ENCODE data around the gene RAB6B.

Gene RAB6B

DNA sequence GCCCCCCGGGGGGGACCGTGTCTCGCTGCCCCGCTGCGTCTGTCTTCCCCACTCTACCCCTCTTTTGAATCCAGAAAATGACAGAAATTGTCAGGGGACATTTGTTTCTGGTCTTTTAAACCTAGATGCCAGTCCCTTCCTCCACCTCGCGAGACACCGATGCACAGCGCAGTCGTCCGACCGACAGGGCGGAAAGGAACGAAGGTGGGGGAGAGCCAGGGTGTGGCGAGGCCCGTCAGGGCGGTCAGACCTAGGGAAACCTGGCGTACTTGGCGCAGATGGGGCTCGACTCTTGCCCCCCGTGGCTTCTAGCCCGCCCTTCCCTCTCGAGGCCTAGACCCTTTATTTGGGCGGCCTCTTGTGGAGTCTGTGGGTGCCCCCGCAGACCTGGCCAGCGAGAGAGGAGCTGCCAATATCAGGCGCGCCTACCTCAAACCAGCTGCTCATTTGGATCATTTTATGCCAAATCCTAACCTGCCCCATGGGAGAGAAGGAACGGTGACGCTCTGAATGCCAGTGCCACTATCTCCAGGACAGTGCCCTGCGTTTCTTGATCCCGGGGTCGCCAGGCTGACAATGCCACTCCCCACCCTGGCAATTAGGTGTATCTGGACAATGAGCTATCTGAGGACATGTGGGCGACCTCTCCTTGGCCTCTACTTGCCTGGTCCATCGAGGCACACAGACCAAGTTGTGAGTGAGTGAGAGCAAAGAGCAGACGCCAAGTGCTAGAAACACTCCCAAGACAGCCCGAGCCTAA is 500 bp upstream of the RAB6B start:
- DNase-seq (ENCODE audit: low spot score) (no peak), FAIRE-seq (no peak)

DNA sequence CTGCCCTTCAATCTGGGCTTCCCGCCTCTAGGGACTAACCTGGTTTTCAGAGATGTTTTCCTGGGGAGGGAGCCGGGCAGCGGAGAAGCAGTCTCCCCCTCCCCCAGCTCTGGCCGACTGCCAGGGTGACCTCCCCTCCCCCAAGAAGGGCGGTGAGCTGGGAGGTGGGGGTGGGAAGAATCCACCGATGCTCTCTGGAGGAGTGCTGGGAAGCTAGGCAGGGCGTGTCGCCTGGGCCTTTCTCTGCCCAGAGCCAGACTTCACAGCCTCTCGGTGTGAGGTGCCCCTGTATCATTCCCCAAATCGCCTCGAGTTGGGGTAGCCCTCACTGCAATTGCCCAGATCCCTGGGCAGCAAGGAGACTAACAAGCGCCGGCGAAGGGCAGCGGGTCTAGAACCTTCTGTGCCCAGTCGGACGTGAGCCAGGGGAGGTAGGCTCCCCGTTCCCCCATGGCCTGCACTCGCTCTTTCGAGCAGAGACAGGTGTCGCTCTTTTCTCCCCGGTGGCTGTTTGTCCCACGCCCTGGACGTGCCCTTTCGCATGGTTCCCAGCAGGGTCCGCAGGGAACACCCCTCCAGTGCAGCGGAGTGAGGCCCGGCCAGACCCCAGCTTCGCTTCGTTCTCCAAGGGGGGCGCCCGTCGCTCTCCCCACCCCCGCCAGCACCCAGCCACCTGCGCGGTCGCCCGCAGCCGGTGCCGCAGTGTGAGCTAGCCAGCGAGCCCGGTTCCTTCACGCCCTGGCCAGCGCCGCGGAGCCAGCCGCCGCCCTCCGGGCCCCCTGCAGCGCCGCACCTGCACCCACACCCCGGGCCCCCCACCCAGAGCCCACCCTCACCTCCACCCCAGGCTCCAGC is 1.1 kb downstream of the RAB6B start:
- no peak for DNase-seq (ENCODE audit: low spot score)
- no peak for FAIRE-seq

DNA sequence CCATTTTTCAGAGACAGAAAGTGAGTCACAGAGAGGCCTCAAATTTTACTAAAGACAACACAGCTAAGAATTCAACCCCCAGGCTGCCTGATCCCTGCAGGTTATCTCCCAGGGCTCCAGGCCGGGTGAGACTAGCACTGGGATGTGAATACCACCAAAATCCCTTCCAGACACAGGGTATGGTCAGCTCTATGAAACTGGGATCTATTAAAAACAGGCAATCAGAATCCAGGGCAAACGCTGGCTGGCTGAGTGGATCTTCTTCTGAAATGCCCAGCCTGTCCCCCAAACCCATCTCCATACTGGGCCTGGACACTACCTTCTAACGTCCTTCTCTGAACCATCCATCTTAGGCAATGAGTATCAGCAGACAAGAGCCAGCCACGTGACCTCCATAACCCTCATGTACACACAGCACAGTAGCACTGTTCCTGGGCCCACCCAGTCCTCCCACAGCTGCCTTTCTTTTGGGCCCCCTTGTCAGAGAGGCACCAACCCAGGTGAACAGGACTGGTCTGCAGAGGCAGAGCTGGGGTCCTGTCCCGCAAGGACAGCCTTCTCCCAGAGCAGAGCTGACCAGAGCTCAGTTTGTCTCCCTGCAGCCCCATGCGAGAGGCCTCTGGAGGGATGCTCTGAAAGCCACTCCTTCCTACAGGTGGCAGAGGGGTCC is 1.9 kb downstream of the RAB6B start:
- DNase-seq (ENCODE audit: low spot score) (no peak), FAIRE-seq (no peak)

DNA sequence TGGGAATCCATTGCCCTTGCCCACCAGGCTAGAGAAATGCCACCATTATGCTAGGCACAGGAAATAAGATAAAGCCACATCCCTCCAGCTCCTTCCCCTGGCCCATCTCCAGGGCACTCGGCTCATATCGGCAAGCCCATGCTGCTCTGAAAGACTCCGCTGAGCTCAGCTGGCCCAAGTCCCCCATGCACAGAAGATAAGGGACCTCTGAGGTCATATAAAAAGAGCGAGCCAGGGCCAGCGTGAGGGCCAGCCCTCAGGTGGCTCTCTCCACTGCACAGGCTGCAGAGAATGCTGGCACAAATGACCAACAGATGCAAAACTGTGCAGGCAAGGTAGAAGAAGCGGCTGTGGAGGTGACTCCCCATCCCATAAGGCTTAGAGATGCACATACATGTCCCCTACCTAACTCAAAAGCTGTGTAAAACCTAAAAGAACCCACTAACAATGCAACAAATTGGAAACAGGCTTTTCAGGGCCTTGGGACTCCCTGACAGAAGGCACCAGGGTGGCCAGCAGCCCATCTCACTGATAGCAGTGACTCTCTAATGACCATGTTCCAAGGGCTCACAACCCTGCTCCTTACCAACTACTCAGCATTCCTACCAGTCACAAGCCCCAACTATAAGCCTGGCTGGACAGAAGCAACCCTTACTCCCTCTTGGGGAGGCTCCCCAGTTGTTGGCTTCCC is 3.0 kb downstream of the RAB6B start:
- no peak for FAIRE-seq
- no peak for DNase-seq (ENCODE audit: low spot score)

DNA sequence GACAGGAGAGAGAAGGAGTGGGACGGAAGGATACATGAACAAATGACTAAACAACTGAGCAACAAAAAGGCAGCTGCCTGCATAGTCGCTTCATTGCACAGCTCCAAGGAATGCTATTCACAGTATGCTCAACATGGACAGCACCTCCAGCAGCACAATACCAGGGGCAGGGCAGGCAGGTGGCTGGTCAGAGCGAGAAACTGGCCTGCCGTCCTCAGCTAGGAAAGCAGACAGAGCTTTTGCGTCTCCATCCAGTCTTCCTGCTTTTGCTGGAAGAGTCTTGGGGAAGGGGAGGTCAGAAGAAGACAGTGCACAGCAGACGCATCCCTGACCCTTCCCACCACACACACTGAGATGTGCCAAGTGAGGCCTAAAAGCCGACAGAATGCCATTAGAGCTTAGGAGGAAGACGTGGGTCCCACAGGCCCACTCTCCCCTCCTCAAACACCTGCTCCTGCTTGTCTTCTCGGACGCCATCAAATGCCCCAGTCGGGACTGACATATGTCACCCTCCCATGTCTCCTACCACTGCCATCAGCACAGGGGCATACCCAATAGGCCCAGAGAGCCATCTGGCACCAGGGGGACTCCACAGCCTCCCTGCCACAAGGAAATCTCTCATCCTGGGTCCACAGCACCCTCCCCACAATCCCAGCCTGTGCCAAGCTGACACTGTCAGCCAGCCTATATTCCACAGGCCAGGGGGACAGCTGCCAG is 3.9 kb downstream of the RAB6B start:
- DNase-seq (ENCODE audit: low spot score): no peak

DNA sequence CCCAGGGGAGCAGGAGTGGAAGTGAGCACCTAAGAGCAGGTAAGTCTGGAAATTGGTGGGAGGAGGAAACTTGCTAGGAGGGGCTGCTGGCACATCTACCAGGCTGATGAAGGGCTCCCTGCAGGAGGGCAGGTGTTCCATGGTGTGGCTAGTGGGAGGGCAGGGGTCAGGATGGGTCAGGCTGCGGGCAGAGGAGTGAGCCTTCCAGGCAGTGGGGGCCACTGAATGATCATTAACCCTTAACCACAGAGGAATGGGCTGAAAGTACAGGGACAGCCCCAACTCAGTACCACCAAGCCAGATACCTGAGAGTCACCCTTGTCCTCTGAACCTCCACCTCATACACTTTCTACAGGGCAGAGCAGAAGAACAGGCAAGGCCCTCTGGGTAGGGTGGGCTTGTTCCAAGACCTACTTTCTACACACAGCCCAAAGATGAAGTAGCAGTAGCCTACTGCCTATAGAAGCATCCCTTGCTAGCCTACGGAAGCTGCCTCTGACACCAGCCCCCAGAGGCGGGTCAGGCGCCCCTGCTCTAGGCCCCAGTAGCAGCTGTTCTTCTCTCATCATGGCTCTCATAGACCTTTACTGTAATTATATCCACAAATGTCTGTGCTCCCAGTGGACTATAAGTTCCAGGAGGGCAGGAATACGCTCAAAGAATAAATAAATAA is 4.6 kb downstream of the RAB6B start:
- no peak for DNase-seq (ENCODE audit: low spot score)
- FAIRE-seq: no peak

More for the DNA sequence above, 3.9 kb downstream of the RAB6B start:
- no peak for FAIRE-seq

DNA sequence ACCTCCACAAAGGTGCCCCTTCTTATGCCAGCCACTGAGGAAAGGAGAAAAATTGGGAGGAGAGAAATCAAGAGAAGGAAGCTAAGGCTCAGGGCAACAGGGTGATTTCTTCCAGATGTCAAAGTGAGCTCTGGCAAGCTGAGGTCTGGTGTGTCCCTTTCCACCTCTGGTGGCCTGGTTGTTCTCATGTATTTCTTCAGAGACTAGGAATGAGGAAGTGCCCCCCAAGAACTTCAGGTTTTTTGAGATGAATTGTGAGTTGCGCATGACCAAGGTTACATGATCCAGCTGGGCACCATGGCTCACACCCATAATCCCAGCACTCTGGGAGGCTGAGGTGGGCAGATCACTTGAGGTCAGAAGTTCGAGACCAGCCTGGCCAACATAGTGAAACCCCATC is 5.6 kb downstream of the RAB6B start:
- no peak for FAIRE-seq

DNA sequence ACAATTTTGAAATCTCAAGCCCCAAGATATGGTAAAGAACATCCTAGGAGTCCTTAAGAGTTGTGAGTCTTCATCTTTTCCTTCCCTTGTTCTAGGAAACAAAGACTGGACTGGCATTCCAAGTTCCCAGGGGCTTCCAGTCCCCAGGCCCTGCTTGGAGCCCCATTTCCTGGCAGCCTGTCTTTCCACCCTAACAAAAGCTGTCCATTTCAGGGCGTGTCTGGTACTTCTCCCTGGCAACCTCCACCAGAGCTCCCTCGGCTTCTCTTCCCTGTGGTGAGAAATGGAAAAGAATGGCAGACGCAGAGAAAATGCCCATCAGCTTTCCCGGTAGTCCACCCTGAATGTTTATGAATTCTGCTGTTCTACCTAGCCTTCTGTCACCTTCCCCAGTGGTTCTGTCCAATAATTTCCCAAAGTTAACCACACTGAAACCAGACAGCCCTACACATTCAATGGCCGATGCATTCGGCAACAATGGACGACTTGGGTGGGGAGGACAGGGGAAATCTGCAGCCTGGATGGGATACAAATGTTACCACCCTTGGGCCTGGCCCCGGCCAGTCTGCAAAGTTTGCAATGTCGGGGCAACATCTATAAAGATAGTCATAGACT is 6.8 kb downstream of the RAB6B start:
- FAIRE-seq (no peak), DNase-seq (ENCODE audit: low spot score) (no peak)

More for the DNA sequence above, 5.6 kb downstream of the RAB6B start:
- no peak for DNase-seq (ENCODE audit: low spot score)

DNA sequence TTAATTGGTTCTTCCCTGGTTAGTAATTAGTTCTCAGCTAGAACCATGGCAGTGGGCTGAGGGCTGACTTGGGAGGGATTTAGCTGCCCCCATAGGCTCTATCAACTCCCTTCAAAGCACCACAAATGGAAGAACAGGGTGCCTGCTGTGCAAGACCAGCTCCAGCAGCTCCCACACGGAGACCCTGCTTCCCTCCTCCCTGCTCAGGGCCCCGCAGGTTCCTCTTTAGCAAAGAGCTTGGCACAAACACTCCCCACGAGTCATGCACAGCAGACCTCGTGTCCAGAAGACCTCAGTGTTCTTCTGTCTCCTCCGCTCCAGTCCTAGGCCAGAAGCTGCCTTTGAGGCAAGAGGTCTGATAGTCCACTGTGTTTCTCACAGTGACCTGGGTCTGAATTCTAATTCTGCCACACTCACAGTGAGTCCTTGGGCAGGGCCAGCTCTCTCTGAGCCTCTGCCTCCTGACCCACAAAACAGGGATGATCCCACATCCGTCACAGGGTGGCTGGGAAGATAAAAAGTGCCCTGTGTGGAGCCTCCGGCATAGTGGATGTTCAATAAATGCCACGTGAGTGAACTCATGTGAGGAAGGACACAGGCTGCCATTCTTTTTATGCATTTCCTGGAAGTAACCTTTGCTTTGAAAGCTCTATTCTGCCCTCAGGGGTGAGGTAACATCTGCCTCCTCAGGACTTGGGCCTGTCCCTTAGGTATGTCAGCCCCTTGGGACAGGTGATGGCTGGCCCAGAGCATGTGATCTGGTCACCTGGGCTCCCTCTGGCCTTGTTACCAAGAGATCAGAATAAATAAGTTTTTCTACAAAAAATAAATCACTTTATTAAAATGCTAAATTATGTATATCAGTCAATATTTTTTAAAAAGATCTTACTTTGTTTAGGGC is 7.6 kb downstream of the RAB6B start:
- FAIRE-seq (no peak), DNase-seq (ENCODE audit: low spot score) (no peak)

DNA sequence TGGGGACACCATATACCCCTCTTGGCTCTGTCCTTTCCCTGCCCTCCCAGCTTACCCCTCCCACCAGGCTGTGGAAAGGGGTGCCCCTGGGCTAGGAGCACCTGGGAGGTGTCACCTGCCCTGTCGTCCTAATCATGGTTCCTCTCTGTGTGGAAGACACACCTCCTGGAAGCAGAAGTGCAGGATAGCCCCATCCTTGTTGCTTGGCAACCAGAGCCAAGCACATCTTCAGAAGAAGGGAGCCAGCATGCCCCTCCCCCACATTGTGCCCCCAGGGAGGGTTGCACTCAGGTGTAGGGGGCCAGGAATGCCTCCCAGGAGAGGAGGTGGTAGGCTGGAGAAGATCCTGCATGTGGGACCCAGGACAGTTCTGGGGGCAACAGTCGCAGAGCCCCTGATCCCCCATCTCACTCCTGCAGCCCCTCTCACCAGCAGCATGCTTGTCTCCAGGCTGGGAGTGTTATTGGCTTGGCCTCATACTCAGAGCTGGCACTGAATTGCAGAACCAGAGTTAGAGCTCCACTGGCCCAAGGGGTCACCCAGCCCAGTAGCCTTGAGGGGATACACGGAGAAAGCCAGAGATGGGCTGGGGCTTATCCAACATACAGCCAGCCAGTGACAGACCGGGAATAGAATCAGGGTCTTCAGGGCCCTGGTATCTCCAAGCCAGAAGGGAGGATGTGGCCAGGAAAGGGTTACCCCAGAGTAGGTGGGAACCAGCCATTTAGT is 8.4 kb downstream of the RAB6B start:
- DNase-seq (ENCODE audit: low spot score) (no peak), FAIRE-seq (no peak)

DNA sequence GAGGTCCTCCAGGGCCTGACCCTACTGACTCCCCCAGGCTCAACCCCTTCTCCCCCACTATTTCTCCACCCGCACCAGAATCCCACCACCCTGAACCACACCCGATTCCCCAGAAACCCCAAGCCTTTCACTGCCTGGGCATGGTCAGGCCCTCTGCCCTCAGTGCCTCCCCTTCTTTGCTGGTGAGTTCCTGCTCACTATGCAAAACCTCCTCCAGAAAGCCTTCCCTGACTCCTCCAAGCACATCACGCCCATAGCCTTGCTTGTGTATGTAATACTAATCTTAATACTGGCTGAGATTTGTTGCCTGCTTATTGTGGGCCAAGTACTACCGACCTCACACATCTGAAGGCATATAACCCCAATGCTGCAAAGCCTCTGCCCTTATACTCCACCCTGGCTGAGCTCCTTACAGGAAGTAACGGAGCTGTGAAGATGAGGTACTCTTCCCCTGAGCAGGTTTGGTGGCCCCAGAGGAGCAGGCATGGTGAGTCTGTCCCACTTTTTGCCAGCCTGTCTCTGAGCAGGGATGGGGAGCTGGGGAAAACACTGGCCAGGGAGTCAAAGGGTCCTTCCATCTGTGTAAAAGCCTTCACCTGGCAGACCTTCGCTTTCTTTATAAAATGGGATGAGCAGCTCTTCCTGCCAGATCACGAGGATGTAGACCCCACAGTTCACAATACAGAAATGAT is 9.5 kb downstream of the RAB6B start:
- no peak for DNase-seq (ENCODE audit: low spot score)
- FAIRE-seq: no peak

DNA sequence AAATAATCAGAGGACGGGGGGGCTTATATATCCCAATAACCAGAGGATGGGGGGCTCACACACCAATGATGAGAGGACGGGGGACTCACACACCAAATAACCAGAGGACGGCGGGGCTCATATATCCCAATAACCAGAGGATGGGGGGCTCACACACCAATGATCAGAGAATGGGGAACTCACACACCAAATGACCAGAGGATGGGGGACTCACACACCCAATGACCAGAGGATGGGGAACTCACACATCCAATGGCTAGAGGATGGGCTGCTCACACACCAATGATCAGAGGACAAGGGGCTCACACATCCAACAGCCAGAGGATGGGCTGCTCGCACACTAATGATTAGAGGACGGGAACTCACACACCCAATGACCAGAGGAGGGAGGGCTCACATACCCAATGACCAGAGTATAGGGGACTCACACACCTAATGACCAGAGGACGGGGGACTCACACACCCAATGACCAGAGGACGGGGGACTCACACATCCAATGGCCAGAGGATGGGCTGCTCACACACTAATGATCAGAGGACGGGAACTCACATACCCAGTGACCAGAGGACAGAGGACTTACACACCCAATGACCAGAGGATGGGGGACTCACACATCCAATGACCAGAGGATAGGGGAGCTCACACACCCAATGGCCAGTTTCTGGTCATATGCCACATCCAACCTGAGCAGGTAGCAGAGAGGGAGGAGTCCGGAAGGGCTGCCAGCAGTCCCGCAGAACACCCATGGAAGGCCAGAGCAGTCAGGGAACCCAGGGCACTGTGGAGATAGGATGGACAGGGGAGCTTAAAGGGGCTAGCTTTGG is 10.6 kb downstream of the RAB6B start:
- no peak for DNase-seq (ENCODE audit: low spot score)
- FAIRE-seq: no peak

DNA sequence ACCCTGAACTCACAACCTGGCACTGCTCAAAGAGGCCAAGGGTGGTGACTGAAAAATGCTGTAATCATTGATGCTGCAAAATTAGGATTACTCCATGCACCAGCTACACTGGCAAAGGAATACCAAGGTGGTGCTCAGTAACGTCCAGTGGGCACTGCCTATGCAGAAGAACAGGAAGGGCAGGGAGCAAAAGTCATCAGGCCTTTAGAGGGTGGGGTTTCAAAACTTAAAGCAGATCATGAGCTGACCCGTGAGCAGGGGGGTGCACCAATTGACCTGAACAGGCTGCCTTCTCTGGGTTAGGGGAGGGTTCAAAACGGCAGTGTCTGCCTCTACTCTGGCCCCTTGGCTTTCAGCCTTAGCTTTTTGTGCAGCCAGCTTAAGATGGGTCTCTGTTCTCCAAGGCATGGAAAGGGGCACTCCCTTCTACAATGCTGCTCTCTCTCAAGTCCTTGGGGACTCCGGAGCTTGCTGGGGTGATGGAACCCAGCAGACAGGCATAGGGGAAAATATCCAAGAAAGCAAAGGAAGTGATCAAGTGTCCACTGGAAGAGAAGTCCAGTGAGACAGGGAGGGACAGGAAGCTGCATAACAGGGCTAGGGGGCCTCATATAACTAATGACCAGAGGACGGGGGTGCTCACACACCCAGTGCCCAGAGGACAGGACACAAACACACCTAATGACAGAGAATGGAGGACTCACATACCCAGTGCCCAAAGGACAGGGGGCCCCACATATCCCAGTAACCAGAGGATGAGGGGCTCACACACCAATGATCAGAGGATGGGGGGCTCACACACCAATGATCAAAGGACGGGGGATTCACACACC is 11.4 kb downstream of the RAB6B start:
- DNase-seq (ENCODE audit: low spot score) (no peak), FAIRE-seq (no peak)

DNA sequence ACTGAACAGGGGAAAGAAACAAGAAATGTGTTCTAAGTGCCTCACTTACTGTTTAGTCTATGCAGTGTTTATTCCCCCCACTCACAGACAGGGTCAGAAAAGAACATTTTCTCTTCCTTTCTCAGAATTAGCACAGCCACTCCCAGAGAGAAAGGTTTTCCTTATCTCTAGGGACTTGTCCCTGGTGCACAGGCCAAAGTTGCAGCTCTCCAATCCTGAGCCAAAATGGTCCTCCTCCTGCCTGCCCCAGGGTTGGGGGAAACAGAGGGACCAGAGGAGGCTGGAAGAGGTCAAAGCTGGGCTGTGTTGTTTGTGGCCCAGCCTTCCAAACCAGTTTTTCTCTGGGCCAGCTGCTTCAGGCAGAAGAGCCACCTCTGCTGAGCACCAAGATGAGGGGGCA is 12.0 kb downstream of the RAB6B start:
- no peak for FAIRE-seq
- no peak for DNase-seq (ENCODE audit: low spot score)

DNA sequence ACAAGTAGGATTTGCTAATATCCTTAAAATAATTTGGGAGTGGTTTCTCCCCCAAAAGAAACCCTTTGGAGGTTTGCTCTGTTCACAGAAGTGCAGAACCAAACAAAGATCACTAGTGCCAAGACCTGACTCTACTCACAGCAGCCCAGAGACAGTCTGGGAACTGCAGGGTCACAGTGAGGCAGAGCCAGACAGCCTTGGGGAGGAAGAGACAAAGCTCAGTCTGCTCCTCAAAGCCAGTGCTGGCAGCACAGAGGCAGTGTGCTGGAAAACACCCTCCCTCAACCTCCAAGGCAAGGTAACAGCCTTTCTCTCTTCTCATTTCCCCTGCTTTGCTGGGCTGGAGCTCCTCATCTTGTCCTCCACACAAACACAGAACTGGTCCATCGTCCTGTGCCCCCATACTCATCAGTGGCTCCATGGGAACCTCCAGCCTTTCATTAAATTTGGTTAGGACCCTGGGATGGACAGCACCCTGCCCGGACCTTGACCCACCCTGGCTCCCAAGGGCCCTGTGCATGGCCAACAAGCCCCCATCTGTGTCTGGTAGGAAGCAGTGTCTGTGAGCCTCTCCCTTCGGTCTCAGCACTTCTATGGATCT is 12.6 kb downstream of the RAB6B start:
- FAIRE-seq (no peak), DNase-seq (ENCODE audit: low spot score) (no peak)

All from RCC 7860 (cell line).